Upper lobe of left lung (tissue), 4 donors: Measurements from ENCODE around the gene AMPD1.

ENCODE experiments used
- CTCF ChIP-seq, 6 experiments: fragments of 450-650 bp in 4 of 6; fragments of 200-600 bp in 2 of 6; sonication (generic) in 2 of 6; IDR thresholded peaks; one replicate each; pipeline ENCODE4 v1.5.1; 2016 to 2019; ENCODE audit warnings: antibody characterized with exemption in 6 of 6
- EP300 ChIP-seq, 4 donors: sonication (generic); formaldehyde crosslinking; IDR thresholded peaks; one replicate each; pipeline ENCODE4 v1.5.1; 2017; ENCODE audit warnings: antibody characterized with exemption in 4 of 4, control low read depth in 2 of 4
- POLR2A ChIP-seq, 4 donors: fragments of 450-650 bp; IDR thresholded peaks; one replicate each; pipeline ENCODE4 v1.5.1; 2016 to 2017; ENCODE audit warnings: antibody characterized with exemption in 4 of 4, mild to moderate bottlenecking in 2 of 4
- POLR2AphosphoS5 ChIP-seq, 2 donors: sonication (generic); formaldehyde crosslinking; IDR thresholded peaks; one replicate each; pipeline ENCODE4 v1.5.1; 2017; ENCODE audit warnings: antibody characterized with exemption in 2 of 2

GRCh38 chr1:114671939-114672275 is 23.4 kb downstream of the AMPD1 start:
- TF ChIP-seq POLR2A (IDR thresholded peaks at IDR 0.05) (no peak), CTCF (IDR thresholded peaks at IDR 0.05) (no peak), POLR2AphosphoS5 (IDR thresholded peaks at IDR 0.05) (no peak), EP300 (IDR thresholded peaks at IDR 0.05) (no peak)
